Mesendoderm (in vitro differentiated cells): ENCODE measurements around the gene ATAD5.
"Not testable (repeated sequence)": the region's sequence is repeated elsewhere in the genome, so short reads cannot be mapped to it uniquely, and the experiment has no call there.

Source experiments
- DNase-seq: peaks from one replicate; pipeline ENCODE4 v3.0.0; 2013
- H2AK5ac ChIP-seq: 2 replicates; pipeline ENCODE4 v1.6.1; 2013; ENCODE audit warnings: low read length, inconsistent platforms
- H2BK120ac ChIP-seq: 2 replicates; pipeline ENCODE4 v1.6.1; 2013; ENCODE audit warnings: low read depth, mild to moderate bottlenecking, low read length, moderate library complexity, mixed read lengths
- H2BK15ac ChIP-seq: replicated peaks from 2 replicates; pipeline ENCODE4 v1.6.1; 2013; ENCODE audit warnings: low read depth, mild to moderate bottlenecking, moderate library complexity
- H2BK5ac ChIP-seq: 2 replicates; pipeline ENCODE4 v1.6.1; 2013; ENCODE audit warnings: low read length, inconsistent platforms
- H3K18ac ChIP-seq: 2 replicates; pipeline ENCODE4 v1.6.1; 2013; ENCODE audit warnings: mild to moderate bottlenecking, low read length, mixed read lengths
- H3K23ac ChIP-seq: one replicate; pipeline ENCODE4 v1.6.1; 2013; ENCODE audit warnings: low read length
- H3K27ac ChIP-seq: 2 replicates; pipeline ENCODE4 v1.5.1; 2013; ENCODE audit warnings: low read depth, mild to moderate bottlenecking, inconsistent platforms, low read length, moderate library complexity
- H3K27me3 ChIP-seq: 2 replicates; pipeline ENCODE4 v1.6.1; 2013; ENCODE audit warnings: low read length, control low read depth, mild to moderate bottlenecking, inconsistent platforms; ENCODE audit not compliant: insufficient read depth, poor library complexity
- H3K36me3 ChIP-seq: 2 replicates; pipeline ENCODE4 v1.6.1; 2013; ENCODE audit warnings: low read length, inconsistent platforms; ENCODE audit not compliant: control insufficient read depth, insufficient read depth
- H3K4ac ChIP-seq: one replicate; pipeline ENCODE4 v1.6.1; 2013; ENCODE audit warnings: low read depth, mild to moderate bottlenecking, low read length, moderate library complexity
- H3K4me1 ChIP-seq: 2 replicates; pipeline ENCODE4 v1.6.1; 2013; ENCODE audit warnings: low read depth, low read length, inconsistent platforms; ENCODE audit not compliant: control insufficient read depth
- H3K4me2 ChIP-seq: 2 replicates; pipeline ENCODE4 v1.6.1; 2013; ENCODE audit warnings: low read length
- H3K4me3 ChIP-seq: 2 replicates; pipeline ENCODE4 v1.5.1; 2013; ENCODE audit warnings: mild to moderate bottlenecking, low read length
- H3K56ac ChIP-seq: one replicate; pipeline ENCODE4 v1.6.1; 2013; ENCODE audit warnings: low read length
- H3K79me1 ChIP-seq: 2 replicates; pipeline ENCODE4 v1.6.1; 2013; ENCODE audit warnings: low read length, inconsistent platforms
- H3K79me2 ChIP-seq: 2 replicates; pipeline ENCODE4 v1.6.1; 2013; ENCODE audit warnings: mild to moderate bottlenecking, low read length; ENCODE audit not compliant: control insufficient read depth, insufficient read depth
- H3K9ac ChIP-seq: 2 replicates; pipeline ENCODE4 v1.6.1; 2013; ENCODE audit warnings: low read length, inconsistent platforms
- H4K5ac ChIP-seq: one replicate; pipeline ENCODE4 v1.6.1; 2013; ENCODE audit warnings: low read length
- H4K8ac ChIP-seq: one replicate; pipeline ENCODE4 v1.6.1; 2013; ENCODE audit warnings: low read depth, mild to moderate bottlenecking, control low read depth, low read length, moderate library complexity
- WGBS: extraction: QIAGEN DNeasy Blood & Tissue Kit; methylation state at CpG from one replicate; pipeline ENCODE4 v1.1.7; 2013; ENCODE audit warnings: low lambda C conversion rate, missing lambda C conversion rate; ENCODE audit not compliant: insufficient coverage; ENCODE audit errors: extremely low coverage; 5-methylcytosine and 5-hydroxymethylcytosine counted together

The ATAD5 gene

GRCh38 chr17:30908717-30909420 lies 77.1 kb downstream of the ATAD5 start:
- Histone ChIP-seq H2BK15ac (no peak overlapping the region), H3K27me3 (no peaks in the 10 kb centered on the region), H3K79me2 (no peaks in the 10 kb centered on the region), H3K4me1 (no peaks in the 10 kb centered on the region), H3K27ac (no peak overlapping the region), H3K4me2 (no peak overlapping the region), H4K8ac (no peak overlapping the region), H3K18ac (no peak overlapping the region), H2AK5ac (no peak overlapping the region), H2BK120ac (no peak overlapping the region), H3K4ac (no peak overlapping the region), H3K36me3 (no peaks in the 10 kb centered on the region), H3K9ac (no peak overlapping the region), H3K4me3 (no peak overlapping the region), H3K56ac (no peak overlapping the region), H3K79me1 (no peaks in the 10 kb centered on the region), H2BK5ac (no peak overlapping the region), H3K23ac (no peak overlapping the region), H4K5ac (no peak overlapping the region)
- no CpG with 5 or more reads among the region's 3 CpGs for WGBS
- no peak for DNase-seq

GRCh38 chr17:30910151-30910550 lies 78.4 kb downstream of the ATAD5 start:
- H3K27me3 ChIP-seq, H3K4me1 ChIP-seq, H2BK15ac ChIP-seq, H3K27ac ChIP-seq, H3K4me3 ChIP-seq, H3K9ac ChIP-seq, H2BK120ac ChIP-seq, H3K23ac ChIP-seq, H3K36me3 ChIP-seq, H3K4ac ChIP-seq, H4K8ac ChIP-seq, H2AK5ac ChIP-seq, H3K79me1 ChIP-seq, H3K18ac ChIP-seq, H2BK5ac ChIP-seq, H3K4me2 ChIP-seq, H3K79me2 ChIP-seq, H3K56ac ChIP-seq, DNase-seq, H4K5ac ChIP-seq: not testable (repeated sequence)
- whole genome bisulfite sequencing = no CpG with 5 or more reads among the region's 7 CpGs

DNA sequence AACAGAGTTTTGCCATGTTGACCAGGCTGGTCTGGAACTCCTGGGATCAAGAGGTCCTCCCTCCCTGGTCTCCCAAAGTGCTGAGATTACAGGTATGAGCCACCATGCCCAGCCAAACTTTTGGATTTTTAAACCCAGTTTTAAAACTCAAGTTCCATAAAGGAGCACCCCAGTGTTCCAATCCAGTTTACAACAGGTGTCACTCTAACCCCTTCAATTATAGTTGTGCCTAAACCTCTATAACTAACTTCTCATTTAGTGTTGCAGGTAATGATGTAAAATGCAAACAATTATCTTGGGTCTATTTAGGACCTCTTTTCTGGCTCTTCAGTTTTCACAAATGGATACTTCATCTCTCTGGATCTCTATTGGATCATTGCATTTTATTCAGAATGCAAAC lies 82.2 kb downstream of the ATAD5 start:
- Histone ChIP-seq H3K4me1 (no peaks in the 10 kb centered on the region), H3K27me3 (no peaks in the 10 kb centered on the region), H2BK5ac (no peak overlapping the region), H3K79me2 (no peaks in the 10 kb centered on the region), H4K8ac (no peak overlapping the region), H3K4me3 (no peak overlapping the region), H4K5ac (no peak overlapping the region), H3K56ac (no peak overlapping the region), H2BK120ac (no peak overlapping the region), H3K36me3 (no peaks in the 10 kb centered on the region), H3K18ac (no peak overlapping the region), H3K23ac (no peak overlapping the region), H2BK15ac (no peak overlapping the region), H3K27ac (no peak overlapping the region), H3K4me2 (no peak overlapping the region), H3K4ac (no peak overlapping the region), H3K79me1 (no peaks in the 10 kb centered on the region), H2AK5ac (no peak overlapping the region), H3K9ac (no peak overlapping the region)
- DNase-seq = no peak

DNA sequence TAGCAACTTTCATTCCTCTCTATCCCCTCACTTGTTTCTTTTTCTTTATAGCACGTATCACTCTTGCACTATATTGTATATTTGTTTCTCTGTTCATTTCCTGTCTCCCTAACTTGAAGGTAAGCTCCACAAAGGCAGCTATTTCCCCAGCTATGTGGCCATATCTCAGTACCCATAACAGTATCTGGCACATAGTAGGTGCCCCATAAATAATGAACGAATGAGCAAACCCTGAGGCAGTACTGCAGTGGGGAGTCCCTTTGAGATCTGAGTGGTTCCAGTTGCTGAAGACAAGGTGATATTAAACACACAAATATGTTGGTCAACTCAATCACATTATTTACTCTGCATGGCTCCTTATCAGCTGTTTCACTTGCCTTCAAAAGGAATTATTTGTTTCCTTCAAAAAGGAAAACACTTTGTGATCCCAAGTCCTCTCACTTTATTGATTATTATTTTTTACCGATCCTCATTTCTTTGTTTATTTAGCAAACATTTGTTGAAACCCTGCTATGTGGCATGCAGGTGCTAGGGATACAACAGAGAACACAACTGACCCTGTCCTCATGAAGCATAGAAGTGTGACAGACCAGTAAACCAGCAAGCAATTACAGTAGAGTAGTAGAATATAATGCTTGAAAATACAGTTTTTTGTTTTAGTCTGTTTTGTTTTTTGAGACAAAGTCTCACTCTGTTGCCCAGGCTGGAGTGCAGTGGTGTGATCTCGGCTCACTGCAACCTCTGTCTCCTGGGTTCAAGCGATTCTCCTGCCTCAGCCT lies 84.3 kb downstream of the ATAD5 start:
- no peak overlapping the region for H3K9ac ChIP-seq
- no peak overlapping the region for H3K56ac ChIP-seq
- no peaks in the 10 kb centered on the region for H3K79me1 ChIP-seq
- H3K4me2 ChIP-seq = no peak overlapping the region
- no peak overlapping the region for H3K27ac ChIP-seq
- no peak for DNase-seq
- H4K5ac ChIP-seq = no peak overlapping the region
- H2BK15ac ChIP-seq = no peak overlapping the region
- H3K23ac ChIP-seq = no peak overlapping the region
- H3K4me1 ChIP-seq = no peaks in the 10 kb centered on the region
- no peak overlapping the region for H4K8ac ChIP-seq
- H2AK5ac ChIP-seq = no peak overlapping the region
- WGBS = no CpG with 5 or more reads among the region's 5 CpGs
- H3K18ac ChIP-seq = no peak overlapping the region
- no peaks in the 10 kb centered on the region for H3K79me2 ChIP-seq
- H3K36me3 ChIP-seq = no peaks in the 10 kb centered on the region
- no peak overlapping the region for H3K4me3 ChIP-seq
- peaks cover 2% of the 10 kb centered on the region for H3K27me3 ChIP-seq
- no peak overlapping the region for H2BK5ac ChIP-seq
- H2BK120ac ChIP-seq = no peak overlapping the region
- no peak overlapping the region for H3K4ac ChIP-seq

DNA sequence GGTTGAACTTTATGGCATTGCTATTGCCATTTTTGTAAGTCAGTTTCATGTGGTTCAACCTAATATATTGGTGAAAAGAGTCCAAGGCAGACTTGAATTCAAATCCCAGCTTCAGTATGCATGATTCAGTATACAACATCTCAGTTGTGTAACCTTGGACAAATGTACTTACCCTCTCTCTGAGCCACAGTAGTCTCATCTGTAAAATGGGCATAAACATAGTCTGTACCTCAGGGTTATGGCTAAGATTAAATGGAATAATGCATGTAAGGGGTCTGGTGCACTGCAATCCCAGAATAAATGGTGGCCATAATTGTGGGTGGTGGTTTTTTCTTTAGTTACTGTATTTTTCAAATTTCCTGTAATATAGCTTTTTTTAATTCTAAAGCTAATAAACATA lies 85.3 kb downstream of the ATAD5 start:
- Histone ChIP-seq H2BK5ac (no peak overlapping the region), H3K79me1 (no peaks in the 10 kb centered on the region), H3K23ac (no peak overlapping the region), H3K18ac (no peak overlapping the region), H3K4me2 (no peak overlapping the region), H3K79me2 (no peaks in the 10 kb centered on the region), H3K4me3 (no peak overlapping the region), H3K4me1 (no peaks in the 10 kb centered on the region), H3K27ac (no peak overlapping the region), H3K27me3 (peaks cover 12% of the 10 kb centered on the region), H3K36me3 (no peaks in the 10 kb centered on the region), H2BK120ac (no peak overlapping the region), H3K9ac (no peak overlapping the region), H4K5ac (no peak overlapping the region), H3K4ac (no peak overlapping the region), H2BK15ac (no peak overlapping the region), H3K56ac (no peak overlapping the region), H4K8ac (no peak overlapping the region), H2AK5ac (no peak overlapping the region)
- DNase-seq = no peak

DNA sequence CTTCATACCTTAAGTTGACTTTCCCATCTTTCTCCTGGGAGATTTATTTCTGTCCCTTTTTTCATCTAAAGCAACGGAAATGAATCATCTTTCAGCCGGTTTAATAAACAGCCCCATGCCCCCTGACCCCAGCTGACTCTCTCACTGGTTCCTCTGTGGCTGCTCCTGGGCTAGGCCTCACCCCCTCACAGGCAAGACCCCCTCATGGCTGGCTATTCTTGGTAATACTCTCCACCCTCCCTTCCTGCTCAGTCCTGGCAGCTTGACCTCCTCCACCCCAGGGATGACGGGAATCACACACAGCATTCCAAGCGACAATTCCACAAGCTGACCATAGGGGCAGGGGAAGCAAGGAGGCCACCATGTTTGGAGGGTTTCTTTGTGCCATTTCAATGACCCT lies 88.5 kb downstream of the ATAD5 start:
- Histone ChIP-seq H3K79me1 (no peaks in the 10 kb centered on the region), H3K27me3 (peaks cover 22% of the 10 kb centered on the region), H3K4me1 (no peaks in the 10 kb centered on the region), H2AK5ac (no peak overlapping the region), H3K18ac (no peak overlapping the region), H3K27ac (no peak overlapping the region), H3K4me2 (no peak overlapping the region), H3K36me3 (no peaks in the 10 kb centered on the region), H2BK15ac (no peak overlapping the region), H3K9ac (no peak overlapping the region), H4K8ac (no peak overlapping the region), H2BK120ac (no peak overlapping the region), H4K5ac (no peak overlapping the region), H3K56ac (no peak overlapping the region), H3K79me2 (no peaks in the 10 kb centered on the region), H3K4me3 (no peak overlapping the region), H3K4ac (no peak overlapping the region), H2BK5ac (no peak overlapping the region), H3K23ac (no peak overlapping the region)
- no CpG with 5 or more reads among the region's 4 CpGs for WGBS
- peak; percentile 66 for DNase-seq
